Loucy (cell line): Measurements from ENCODE around the gene LUZP1.
A peak's percentile ranks its signal among the peaks of the same experiment; 100 is the strongest.

ENCODE experiments used
- H2AFZ ChIP-seq: fragments of 200-600 bp; sonication (generic); 2 replicates; pipeline ENCODE4 v1.6.0; 2016; ENCODE audit warnings: antibody characterized with exemption, mild to moderate bottlenecking, low read length, moderate library complexity
- H3F3A ChIP-seq: fragments of 200-600 bp; 2 replicates; pipeline ENCODE4 v1.6.0; 2016; ENCODE audit warnings: antibody characterized with exemption, low read depth, mild to moderate bottlenecking
- H3K27me3 ChIP-seq: fragments of 200-600 bp; sonication (generic); 2 replicates; pipeline ENCODE4 v1.6.1; 2014; ENCODE audit warnings: low read length, mild to moderate bottlenecking; ENCODE audit not compliant: insufficient read depth, poor library complexity, severe bottlenecking
- H3K36me3 ChIP-seq: fragments of 200-600 bp; sonication (generic); 2 replicates; pipeline ENCODE4 v1.6.1; 2016; ENCODE audit warnings: low read length; ENCODE audit not compliant: insufficient read depth
- H3K4me1 ChIP-seq: fragments of 200-600 bp; sonication (generic); 2 replicates; pipeline ENCODE4 v1.5.1; 2014; ENCODE audit warnings: low read length, mild to moderate bottlenecking; ENCODE audit not compliant: insufficient read depth, poor library complexity, severe bottlenecking
- H3K4me2 ChIP-seq: fragments of 200-600 bp; sonication (generic); 2 replicates; pipeline ENCODE4 v1.6.0; 2014; ENCODE audit warnings: antibody characterized with exemption, low read length, low read depth, mild to moderate bottlenecking; ENCODE audit not compliant: poor library complexity, severe bottlenecking
- H3K4me3 ChIP-seq: fragments of 200-600 bp; sonication (generic); 2 replicates; pipeline ENCODE4 v1.5.1; 2014; ENCODE audit warnings: low read length, mild to moderate bottlenecking, mixed read lengths; ENCODE audit not compliant: poor library complexity, severe bottlenecking
- H3K79me2 ChIP-seq: fragments of 200-600 bp; sonication (generic); 2 replicates; pipeline ENCODE4 v1.6.1; 2014; ENCODE audit warnings: low read length; ENCODE audit not compliant: insufficient read depth
- H3K9ac ChIP-seq: fragments of 200-600 bp; sonication (generic); 2 replicates; pipeline ENCODE4 v1.6.0; 2014; ENCODE audit warnings: mild to moderate bottlenecking, low read depth, low read length, moderate library complexity; ENCODE audit not compliant: poor library complexity, severe bottlenecking
- H3K9me2 ChIP-seq: fragments of 200-600 bp; sonication (generic); replicated peaks from 2 replicates; pipeline ENCODE4 v1.6.1; 2016; ENCODE audit warnings: low read depth, low read length, mixed read lengths
- H3K9me3 ChIP-seq: fragments of 200-600 bp; sonication (generic); 2 replicates; pipeline ENCODE4 v1.6.1; 2014; ENCODE audit warnings: mild to moderate bottlenecking, antibody characterized with exemption, low read length, low read depth; ENCODE audit not compliant: insufficient read depth
- H4K20me1 ChIP-seq: fragments of 200-600 bp; sonication (generic); 2 replicates; pipeline ENCODE4 v1.6.0; 2014; ENCODE audit warnings: antibody characterized with exemption, low read length, mild to moderate bottlenecking; ENCODE audit not compliant: insufficient read depth, poor library complexity, severe bottlenecking
- CTCF ChIP-seq: fragments of 200-600 bp; sonication (generic); conservative IDR thresholded peaks from 2 replicates; pipeline ENCODE4 v1.5.1; 2014; ENCODE audit warnings: mild to moderate bottlenecking, antibody characterized with exemption, low read length
- EZH2phosphoT487 ChIP-seq: fragments of 200-600 bp; IDR thresholded peaks from 2 replicates; pipeline ENCODE4 v1.6.1; 2018; ENCODE audit warnings: antibody characterized with exemption, mild to moderate bottlenecking, moderate library complexity, borderline replicate concordance

LUZP1 gene

DNA sequence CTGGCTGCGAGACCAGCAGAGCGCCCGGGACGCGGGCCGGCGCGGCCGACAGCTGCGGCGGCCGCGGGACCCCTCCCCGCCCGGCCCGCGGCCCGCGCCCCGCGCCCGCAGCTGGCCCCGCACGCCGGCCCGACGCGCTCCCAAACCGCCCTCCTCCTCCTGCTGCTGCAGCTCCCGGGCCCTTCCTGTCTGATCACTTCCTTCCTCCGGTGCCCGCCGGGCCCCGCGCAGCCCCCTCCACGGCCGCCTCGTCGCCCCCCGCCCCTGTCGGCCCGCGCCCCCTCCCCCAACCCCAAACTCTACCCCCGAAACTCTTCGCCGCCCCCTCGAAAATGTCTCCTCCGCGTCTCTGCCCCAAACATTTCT, 594 bp downstream of the LUZP1 start:
- Histone ChIP-seq H3K4me3 (peak overlapping the region; percentile 98), H3K79me2 (peaks cover 51% of the 10 kb centered on the region), H3K27me3 (no peaks in the 10 kb centered on the region), H3K9me3 (no peaks in the 10 kb centered on the region), H3K4me1 (peaks cover 57% of the 10 kb centered on the region), H2AFZ (peak overlapping the region; percentile 90), H3K36me3 (no peaks in the 10 kb centered on the region), H4K20me1 (peaks cover 47% of the 10 kb centered on the region), H3F3A (no peaks in the 10 kb centered on the region), H3K9me2 (no peaks in the 10 kb centered on the region), H3K9ac (peak overlapping the region; percentile 91), H3K4me2 (peak overlapping the region; percentile 98)
- TF ChIP-seq EZH2phosphoT487 (no peak), CTCF (no peak)

DNA sequence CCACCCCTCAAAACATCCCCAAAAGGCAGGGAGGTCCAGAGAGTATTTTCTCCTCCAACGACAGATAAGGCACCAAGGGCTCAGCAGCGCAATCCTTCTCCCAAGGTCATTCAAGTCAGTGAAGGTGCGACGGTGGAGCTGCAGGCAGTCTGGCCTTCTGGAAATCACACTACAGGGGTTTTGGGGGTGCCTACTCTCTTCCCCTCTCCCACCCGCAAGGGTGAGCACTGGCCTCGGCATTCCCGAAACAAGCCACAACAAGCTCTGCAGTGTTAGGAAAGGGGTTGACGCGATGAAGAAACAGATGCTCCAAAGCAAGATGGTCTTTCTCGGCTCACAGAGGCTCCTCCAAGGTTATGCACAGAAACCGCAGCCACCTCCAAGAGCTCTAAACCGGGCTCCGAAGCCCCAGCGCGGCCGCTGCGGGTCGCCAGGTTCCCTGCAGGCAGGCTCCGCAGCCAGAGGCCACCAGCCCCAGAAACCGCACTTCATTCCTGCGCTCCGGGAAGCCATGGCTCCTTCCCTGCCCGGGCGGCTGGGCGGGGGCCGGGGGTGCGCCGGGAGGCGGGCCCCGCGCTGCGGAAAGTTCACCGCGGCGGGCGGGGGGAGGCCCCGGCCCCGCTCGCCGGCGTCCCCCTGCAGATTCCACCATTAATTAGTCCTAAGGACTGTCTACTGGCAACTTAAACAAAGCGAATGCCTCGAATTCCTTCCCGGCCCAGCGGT, 1.1 kb downstream of the LUZP1 start:
- Histone ChIP-seq H2AFZ (no peak overlapping the region; the same call in 1 of the 2 replicates), H3K79me2 (peaks cover 57% of the 10 kb centered on the region), H3K4me3 (peak overlapping the region; percentile 98)

GRCh38 chr1:23166854-23167253, 1.8 kb downstream of the LUZP1 start:
- H3K9ac ChIP-seq = peak overlapping the region; percentile 68
- TF ChIP-seq EZH2phosphoT487 (no peak), CTCF (no peak)

More for the DNA sequence above, 1.1 kb downstream of the LUZP1 start:
- H3K36me3 ChIP-seq = no peaks in the 10 kb centered on the region
- no peaks in the 10 kb centered on the region for H3K27me3 ChIP-seq
- H3K9me2 ChIP-seq = no peaks in the 10 kb centered on the region
- peak overlapping the region; percentile 68 for H3K9ac ChIP-seq
- TF ChIP-seq CTCF (no peak), EZH2phosphoT487 (no peak)
- peak overlapping the region; percentile 98 for H3K4me2 ChIP-seq
- H4K20me1 ChIP-seq = peaks cover 47% of the 10 kb centered on the region
- peaks cover 57% of the 10 kb centered on the region for H3K4me1 ChIP-seq
- no peaks in the 10 kb centered on the region for H3K9me3 ChIP-seq
- no peaks in the 10 kb centered on the region for H3F3A ChIP-seq

More at GRCh38 chr1:23166854-23167253, 1.8 kb downstream of the LUZP1 start:
- Histone ChIP-seq H3K4me2 (peak overlapping the region; percentile 98), H3K4me3 (peak overlapping the region; percentile 98), H3K4me1 (peaks cover 56% of the 10 kb centered on the region), H2AFZ (no peak overlapping the region), H3K36me3 (no peaks in the 10 kb centered on the region), H3F3A (no peaks in the 10 kb centered on the region), H3K9me2 (no peaks in the 10 kb centered on the region), H3K9me3 (no peaks in the 10 kb centered on the region), H4K20me1 (peaks cover 51% of the 10 kb centered on the region), H3K27me3 (no peaks in the 10 kb centered on the region), H3K79me2 (peaks cover 63% of the 10 kb centered on the region)
